Femur (tissue), 1 donor: ENCODE results near the gene DDX55.
A peak's percentile ranks its signal among the peaks of the same experiment; 100 is the strongest.
"Not testable (repeated sequence)": the region's sequence is repeated elsewhere in the genome, so short reads cannot be mapped to it uniquely, and the experiment has no call there.

Source experiments
- DNase-seq: peaks from one replicate; pipeline ENCODE4 v3.0.0-alpha.2; 2017

DDX55 gene

DNA sequence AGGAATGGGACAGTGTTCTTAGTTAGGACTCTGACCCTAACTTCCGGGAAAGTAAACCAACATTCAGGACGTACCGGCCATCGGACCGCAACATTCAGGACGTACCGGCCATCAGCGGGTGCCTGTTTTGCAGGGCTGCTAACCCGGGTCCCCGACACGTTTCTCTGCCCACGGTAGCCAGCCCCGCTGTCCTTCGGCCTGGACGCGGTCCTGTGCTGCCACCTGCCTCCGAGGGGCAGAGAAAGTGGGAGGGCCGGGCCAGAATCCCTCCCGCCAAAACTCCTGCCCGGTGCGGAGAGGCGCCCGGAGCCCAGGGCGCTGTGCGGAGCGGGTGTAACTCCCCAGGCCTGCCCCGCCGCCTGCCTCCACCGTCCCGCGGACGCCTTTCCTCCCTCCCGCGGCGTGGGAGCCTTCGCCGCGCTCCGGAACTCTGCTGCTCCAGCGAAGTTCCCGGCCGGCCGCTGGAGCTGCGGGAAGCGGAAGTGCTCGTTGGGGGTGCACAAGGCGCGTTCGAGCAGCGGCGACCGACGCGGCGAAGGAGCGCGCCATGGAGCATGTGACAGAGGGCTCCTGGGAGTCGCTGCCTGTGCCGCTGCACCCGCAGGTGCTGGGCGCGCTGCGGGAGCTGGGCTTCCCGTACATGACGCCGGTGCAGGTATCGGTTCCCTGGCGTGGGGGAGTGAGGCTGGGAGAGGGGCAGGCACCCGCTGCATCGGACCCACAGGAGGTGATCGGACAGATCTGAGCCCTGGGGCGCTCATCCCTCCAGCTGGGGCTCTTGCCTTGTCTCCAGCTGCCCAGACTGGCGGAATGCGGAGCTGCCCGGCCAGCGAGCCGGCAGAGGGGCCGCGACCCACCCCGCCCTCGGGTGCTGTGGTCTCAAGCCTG is at the start of gene DDX55:
Gene DDX55 (plus strand): TSS at position 498 of the 888 bp plus-strand sequence. CDS start 50 bp downstream, at position 548.
- DNase-seq: peak; percentile 89

DNA sequence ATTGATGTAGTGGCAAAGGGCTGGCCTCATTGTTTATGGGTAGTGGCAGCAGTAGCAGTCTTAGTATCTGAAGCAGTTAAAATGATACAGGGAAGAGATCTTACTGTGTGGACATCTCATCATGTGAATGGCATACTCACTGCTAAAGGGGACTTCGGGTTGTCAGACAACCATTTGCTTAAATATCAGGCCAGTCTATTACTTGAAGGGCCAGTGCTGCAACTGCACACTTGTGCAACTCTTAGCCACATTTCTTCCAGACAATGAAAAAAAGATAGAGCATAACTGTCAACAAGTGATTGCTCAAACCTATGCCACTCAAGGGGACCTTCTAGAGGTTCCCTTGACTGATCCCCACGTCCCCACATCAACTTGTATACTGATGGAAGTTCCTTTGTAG is 47.8 kb upstream of the DDX55 start:
- DNase-seq: not testable (repeated sequence)

DNA sequence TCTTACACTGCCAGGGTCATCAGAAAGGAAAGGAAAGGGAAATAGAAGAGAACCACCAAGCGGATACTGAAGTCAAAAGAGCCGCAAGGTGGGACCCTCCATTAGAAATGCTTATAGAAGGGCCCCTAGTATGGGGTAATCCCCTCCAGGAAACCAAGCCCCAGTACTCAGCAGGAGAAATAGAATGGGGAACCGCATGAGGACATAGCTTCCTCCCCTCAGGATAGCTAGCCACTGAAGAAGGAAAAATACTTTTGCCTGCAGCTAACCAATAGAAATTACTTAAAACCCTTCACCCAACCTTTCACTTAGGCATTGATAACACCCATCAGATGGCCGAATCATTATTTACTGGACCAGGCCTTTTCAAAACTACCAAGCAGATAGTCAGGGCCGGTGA is 47.1 kb upstream of the DDX55 start:
- DNase-seq: not testable (repeated sequence)

DNA sequence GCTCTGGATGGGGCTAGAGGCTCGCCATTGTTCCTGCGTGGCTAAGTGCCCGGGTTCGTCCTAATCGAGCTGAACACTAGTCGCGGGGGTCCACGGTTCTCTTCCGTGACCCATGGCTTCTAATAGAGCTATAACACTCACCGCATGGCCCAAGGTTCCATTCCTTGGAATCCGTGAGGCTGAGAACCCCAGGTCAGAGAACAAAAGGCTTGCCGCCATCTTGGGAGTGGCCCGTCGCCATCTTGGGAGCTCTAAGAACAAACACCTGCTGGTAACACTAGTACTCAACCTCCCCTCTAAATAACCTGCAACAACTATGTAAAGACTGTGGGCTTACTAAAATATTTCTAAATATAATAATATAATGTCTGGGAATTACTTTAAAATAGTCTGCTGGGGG is 43.4 kb upstream of the DDX55 start:
- DNase-seq: not testable (repeated sequence)

DNA sequence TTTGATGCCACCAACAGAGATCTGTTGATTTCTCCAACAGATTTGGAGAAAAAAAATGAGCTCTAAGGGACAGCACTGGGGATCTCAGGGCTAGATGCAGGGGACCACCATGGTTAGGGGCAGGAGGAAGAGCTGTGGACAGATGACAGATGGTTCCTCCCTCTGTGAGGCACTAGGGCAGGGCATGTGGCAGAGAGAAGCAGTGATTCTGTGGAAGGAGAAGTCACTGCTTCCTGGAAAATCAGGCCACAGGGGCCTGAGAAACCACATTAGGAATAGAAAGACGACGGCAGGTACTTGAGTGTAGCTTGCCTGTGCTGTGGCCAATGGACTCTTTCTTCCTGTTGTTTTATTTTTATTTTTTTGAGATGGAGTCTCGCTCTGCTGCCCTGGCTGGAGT is 42.4 kb upstream of the DDX55 start:
- no peak for DNase-seq

DNA sequence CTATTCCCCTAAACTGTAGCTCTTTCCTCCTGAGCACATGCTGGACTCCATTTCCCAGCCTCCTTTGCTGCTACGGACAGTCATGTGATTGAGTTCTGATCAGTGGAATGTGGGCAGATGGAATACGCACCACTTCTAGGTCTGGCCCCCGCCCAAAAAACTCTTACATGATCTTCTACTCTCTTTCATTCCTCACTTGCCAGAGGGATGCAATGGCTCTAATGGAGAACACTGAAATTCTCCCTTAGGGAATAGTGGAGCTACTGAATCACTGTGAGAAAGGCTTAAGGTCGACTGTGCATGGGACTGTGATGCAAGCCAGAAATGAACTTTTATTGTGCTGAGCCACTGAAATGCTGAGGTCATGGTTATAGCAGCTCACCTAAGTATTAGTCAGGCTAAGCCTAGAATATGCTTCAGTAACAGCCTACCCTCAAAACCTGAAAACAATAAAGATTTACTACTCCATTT is 30.5 kb upstream of the DDX55 start:
- DNase-seq: no peak

DNA sequence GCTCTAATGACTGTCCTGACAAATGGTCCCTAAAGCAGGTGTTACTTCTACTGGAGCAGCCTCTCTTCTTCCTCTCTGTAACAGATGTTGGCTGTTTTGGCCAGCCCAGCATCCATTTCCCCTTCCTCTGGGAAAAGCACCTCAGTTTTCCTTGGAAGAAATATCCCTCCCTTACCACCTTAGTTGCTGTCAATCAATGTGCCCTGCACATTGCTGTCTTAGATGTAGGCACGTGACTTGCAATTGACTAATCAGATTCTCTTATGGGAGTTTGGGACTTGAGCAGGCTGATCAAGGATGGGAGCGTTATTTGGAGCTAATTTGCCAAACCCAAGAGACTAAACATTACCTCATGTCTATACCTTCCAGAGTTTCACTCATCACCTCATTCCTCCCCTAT is 29.5 kb upstream of the DDX55 start:
- no peak for DNase-seq

DNA sequence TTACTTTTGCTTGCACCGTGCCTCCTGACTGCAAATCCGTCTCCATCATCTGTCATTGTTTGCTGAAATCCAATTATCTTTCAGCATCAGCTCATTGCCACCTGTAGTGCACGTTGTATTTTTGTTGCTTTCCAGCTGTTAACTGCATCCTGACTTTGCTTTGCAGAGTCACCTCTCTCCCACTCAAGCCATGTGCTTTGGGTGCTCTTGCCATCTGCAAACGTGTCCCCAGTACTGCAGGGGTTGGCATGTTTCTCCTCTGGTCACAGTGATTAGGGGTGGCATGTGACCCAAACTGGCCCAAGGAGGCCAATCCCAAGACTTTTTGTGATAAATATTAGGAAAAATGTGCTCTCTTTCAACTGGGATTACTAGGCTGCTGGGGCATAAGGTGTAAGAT is 28.0 kb upstream of the DDX55 start:
- DNase-seq: no peak

- DNase-seq: no peak
Measured at GRCh38 chr12:123576611-123577010, 25.3 kb upstream of the DDX55 start.

GRCh38 chr12:123578243-123578642 is 23.7 kb upstream of the DDX55 start:
- no peak for DNase-seq

DNA sequence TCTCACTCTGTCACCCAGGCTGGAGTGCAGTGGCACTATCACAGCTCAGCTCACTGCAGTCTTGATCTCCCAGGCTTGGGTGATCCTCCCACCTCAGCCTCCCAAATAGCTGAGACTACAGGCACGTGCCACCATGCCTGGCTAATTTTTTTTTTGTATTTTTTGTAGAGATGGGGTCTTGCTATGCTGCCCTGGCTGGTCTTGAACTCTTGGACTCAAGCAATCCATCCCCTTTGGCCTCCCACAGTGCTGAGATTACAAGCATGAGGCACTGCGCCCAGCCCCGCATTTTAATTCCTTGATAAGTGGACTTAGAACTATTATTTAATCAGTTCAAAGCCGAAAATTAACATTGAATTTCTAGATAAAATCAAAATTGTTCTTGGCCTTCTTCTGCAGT is 23.1 kb upstream of the DDX55 start:
- not testable (repeated sequence) for DNase-seq

- DNase-seq: no peak
Measured at GRCh38 chr12:123580772-123581171, 21.1 kb upstream of the DDX55 start.

DNA sequence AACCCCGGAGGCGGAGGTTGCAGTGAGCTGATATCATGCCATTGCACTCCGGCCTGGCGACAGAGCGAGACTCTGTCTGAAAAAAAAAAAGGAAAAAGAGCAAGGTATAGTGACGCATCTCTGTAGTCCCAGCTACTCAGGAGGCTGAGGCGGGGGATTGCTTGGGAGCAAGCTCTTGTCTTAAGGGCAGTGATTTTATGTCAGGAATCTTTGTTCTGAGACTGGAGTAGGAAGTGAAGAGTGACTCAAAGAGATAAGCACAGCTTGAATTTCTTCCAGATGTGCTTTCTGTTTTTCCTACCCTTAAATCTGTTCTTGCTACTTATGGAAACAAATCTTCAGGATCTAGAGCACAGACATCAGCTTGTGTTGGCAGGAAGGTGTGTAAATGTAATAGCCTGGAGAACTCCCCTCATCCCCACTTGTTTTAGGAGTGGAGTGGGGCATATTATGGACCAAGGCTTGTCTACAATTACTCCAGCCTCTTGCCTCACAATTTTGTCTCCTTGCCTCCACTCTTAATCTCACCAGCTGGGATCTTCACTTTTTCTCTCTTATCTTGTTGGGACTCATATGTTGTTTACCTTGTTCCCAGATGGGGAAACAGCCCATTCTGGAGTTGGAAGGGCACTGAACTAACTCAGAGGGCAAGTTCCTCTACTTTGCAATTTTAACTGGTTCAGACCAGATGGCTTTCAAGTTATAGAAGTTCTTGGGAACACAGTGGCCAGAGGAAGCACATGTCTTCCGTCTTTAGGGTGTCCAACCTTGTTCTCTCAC is 10.0 kb upstream of the DDX55 start:
- no peak for DNase-seq

DNA sequence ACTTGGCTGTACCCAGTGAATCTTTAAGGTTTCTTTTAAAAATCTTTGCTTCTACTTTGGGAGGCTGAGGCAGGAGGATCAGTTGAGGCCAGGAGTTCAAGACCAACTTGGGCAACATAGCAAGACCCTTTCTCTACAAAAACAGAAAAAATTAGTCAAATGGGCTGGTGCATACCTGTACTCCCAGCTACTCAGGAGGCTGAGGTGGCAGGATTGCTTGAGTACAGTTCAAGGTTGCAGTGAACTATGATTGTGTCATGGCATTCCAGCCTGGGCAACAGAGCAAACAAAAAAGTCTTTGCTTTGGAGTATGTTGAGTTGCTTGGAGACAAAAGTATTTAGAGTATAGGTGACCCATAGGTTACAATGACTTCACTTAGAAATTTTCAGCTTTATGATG is 6.2 kb upstream of the DDX55 start:
- no peak for DNase-seq

DNA sequence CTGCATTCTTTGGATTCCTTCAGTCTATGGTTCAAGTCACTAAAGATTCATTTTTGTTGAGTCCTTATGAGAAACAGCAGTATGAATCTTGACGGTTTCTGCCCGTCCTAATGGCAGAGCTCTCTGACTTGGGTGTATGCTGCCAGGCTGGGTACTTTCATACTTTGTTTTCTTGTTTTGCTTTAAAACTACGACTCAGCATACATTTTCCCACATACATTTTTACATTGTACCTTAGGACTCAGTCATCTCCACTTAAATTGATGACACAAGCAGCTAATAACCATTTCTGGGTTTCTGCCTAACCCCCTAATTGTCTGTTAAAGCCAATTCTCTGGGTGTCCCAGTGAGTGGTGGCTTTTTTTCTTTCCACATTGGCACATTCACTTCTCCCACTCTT is 4.8 kb upstream of the DDX55 start:
- DNase-seq: no peak

GRCh38 chr12:123598522-123598921 is 3.4 kb upstream of the DDX55 start:
- no peak for DNase-seq

GRCh38 chr12:123599310-123599709 is 2.6 kb upstream of the DDX55 start:
- no peak for DNase-seq

- DNase-seq: no peak
Measured at GRCh38 chr12:123599721-123600120, 2.2 kb upstream of the DDX55 start.

DNA sequence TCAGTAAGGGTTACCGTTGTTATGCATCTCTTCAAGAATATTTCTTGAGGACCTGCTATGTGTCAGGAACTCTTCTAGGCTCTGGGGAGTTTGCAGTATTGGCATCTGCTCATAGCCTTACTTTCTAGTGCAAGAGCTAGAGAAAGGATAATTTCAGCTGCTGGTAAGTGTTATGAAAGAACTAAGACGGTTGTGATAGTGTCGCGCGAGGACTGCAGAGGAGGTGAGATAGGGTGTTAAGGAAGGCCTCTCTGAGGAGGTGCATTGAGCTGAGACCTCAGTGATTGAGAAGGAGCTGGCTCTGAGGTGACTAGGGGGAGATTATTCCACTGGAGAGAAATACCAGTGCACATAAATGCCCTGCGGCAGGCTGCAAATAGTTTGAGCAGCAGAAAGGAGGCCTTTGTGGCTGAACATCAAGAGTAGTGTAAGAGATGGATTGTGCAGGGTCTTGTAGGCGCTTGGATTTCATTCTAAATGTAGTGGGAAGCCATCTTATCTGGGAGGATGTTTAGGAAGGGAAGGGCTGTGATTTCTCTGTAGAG is 824 bp downstream of the DDX55 start:
- DNase-seq: no peak

- DNase-seq: not testable (repeated sequence)
Measured at GRCh38 chr12:123603495-123603894, 1.6 kb downstream of the DDX55 start.

DNA sequence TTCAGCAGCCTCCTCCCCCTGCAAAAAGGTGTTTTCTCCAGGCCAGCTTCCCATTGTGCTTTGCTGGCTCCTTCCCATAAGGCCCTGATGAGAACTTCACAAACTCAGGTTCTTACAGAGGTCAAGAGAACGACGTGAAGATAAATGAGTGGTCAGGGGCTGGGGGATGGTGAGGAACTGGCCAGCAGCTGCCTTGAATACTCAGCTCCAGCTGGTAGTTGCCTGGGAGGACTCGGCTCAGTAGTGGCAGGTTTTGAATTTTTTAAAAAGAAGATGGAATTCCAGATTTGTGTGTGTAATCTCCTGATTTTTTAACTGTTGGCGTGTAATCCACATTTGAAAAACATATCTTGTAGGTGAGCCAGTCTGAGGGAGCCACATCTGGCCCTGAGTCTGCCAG is 5.9 kb downstream of the DDX55 start:
- no peak for DNase-seq

GRCh38 chr12:123608182-123608581 is 6.3 kb downstream of the DDX55 start:
- no peak for DNase-seq

- DNase-seq: no peak
Measured at GRCh38 chr12:123614110-123614509, 12.2 kb downstream of the DDX55 start.

- DNase-seq: no peak
Measured at GRCh38 chr12:123614531-123614930, 12.6 kb downstream of the DDX55 start.
